ENCODE results near the gene TGFBR2.

TGFBR2 gene

DNA sequence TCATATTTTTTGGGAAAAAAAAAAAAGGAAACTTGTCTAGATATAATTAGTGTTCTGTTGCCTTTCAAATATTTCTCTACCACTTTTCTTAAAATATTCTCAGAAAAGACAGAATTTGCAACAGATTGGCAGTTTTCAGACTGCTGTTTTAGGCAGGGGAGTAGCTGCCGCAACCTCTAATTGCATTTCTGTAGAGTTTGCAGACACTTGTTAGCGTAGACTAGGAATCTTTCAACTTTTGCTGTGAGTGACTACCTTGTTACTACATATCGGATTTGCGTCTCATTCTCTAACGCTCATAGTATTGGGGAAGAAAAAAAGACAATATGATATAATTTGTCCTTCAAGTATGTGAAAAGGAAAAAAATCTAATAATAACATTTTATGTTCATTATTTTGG is 10.7 kb downstream of the TGFBR2 start:
- Histone ChIP-seq H3K9me3 (ENCODE audit: insufficient read depth, low read depth, low read length) (no peaks in the 10 kb centered on the region), H4K91ac (ENCODE audit: low read depth, low read length) (no peak overlapping the region), H2BK120ac (ENCODE audit: insufficient read depth, low read length, poor library complexity) (no peak overlapping the region), H3K4me3 (ENCODE audit: low read depth, low read length) (no peak overlapping the region), H3K4me2 (ENCODE audit: low read length) (no peak overlapping the region), H3K4ac (ENCODE audit: low read depth, low read length) (peak overlapping the region; percentile 44), H3K27me3 (ENCODE audit: insufficient read depth, low read length) (no peaks in the 10 kb centered on the region), H4K12ac (ENCODE audit: low read depth, low read length) (no peak overlapping the region), H3K14ac (ENCODE audit: low read length) (no peak overlapping the region), H3K4me1 (ENCODE audit: control insufficient read depth in 1 of 2, insufficient read depth in 2 of 2, low read length in 2 of 2) (peaks cover 9 to 16% of the 10 kb centered on the region in 2 experiments), H3K79me1 (ENCODE audit: low read length) (peaks cover 3% of the 10 kb centered on the region), H3K79me2 (ENCODE audit: control insufficient read depth, insufficient read depth, low read length, poor library complexity) (peaks cover 14% of the 10 kb centered on the region), H3K18ac (ENCODE audit: low read length) (no peak overlapping the region), H2AFZ (ENCODE audit: insufficient read depth, low read length, poor library complexity) (no peak overlapping the region), H3K9ac (ENCODE audit: low read length) (no peak overlapping the region), H2AK5ac (ENCODE audit: low read length) (no peak overlapping the region), H4K8ac (ENCODE audit: low read depth, low read length) (no peak overlapping the region), H3K23ac (ENCODE audit: low read length) (no peak overlapping the region), H2BK5ac (ENCODE audit: low read depth, low read length, poor library complexity) (peak overlapping the region; percentile 38), H3K27ac (ENCODE audit: low read depth, low read length) (no peak overlapping the region), H3K36me3 (ENCODE audit: control insufficient read depth in 1 of 2, insufficient read depth in 2 of 2, low read length in 2 of 2) (peaks cover 4 to 5% of the 10 kb centered on the region in 2 experiments), H2BK12ac (ENCODE audit: low read length) (no peak overlapping the region)
- WGBS (ENCODE audit: extremely low coverage, insufficient coverage, insufficient read length): no CpG with 5 or more reads among the region's 5 CpGs
- DNase-seq: no peak

DNA sequence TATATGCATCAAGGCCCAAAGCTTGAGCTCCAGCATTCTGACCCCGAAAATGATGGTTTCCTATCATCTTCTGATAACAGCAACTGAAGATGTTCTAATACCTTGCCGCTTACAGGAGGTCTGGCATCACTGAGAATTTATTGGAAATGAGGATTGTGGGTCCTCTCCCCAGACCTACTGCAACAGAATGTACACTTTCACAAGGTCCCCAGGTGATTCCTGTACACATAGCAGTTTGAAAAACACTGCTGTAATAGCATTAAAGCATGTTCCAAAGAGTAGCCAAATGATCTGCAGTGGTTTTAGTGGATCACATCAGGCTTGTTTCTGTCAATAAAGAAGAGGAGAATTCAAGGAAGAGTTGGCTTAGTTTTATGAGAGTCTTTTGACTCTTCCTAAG is 11.3 kb downstream of the TGFBR2 start:
- peak overlapping the region; percentile 59 for H3K4ac ChIP-seq (ENCODE audit: low read depth, low read length)

DNA sequence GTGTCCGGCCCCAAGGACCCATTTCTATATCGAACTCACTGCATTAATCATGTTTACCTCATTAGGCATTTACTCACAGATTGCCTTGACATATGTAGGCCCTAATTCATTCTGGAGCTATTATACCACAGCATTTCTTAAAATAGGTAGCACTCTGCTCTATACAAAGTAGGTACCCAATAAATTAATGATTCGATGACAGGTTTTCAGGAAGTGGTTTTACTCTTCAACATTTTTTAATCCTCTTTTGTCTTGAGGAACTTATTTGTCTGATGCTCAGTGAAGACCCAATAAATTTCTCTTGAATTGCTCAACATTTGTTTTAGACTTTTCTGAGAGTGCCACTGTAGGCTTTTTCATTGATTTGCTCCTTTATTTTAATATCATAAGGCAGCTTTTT is 12.1 kb downstream of the TGFBR2 start:
- no peak overlapping the region for H3K23ac ChIP-seq (ENCODE audit: low read length)
- DNase-seq: no peak
- H2AFZ ChIP-seq (ENCODE audit: insufficient read depth, low read length, poor library complexity): no peak overlapping the region
- no peak overlapping the region for H4K8ac ChIP-seq (ENCODE audit: low read depth, low read length)
- H3K4me2 ChIP-seq (ENCODE audit: low read length): no peak overlapping the region
- H3K27ac ChIP-seq (ENCODE audit: low read depth, low read length): no peak overlapping the region
- peaks cover 5 to 6% of the 10 kb centered on the region in 2 experiments for H3K4me1 ChIP-seq (ENCODE audit: control insufficient read depth in 1 of 2, insufficient read depth in 2 of 2, low read length in 2 of 2)
- no peak overlapping the region for H3K18ac ChIP-seq (ENCODE audit: low read length)
- no peaks in the 10 kb centered on the region for H3K27me3 ChIP-seq (ENCODE audit: insufficient read depth, low read length)
- H2AK5ac ChIP-seq (ENCODE audit: low read length): no peak overlapping the region
- no peak overlapping the region for H3K14ac ChIP-seq (ENCODE audit: low read length)
- no peak overlapping the region for H3K9ac ChIP-seq (ENCODE audit: low read length)
- H3K4ac ChIP-seq (ENCODE audit: low read depth, low read length): no peak overlapping the region
- H4K12ac ChIP-seq (ENCODE audit: low read depth, low read length): no peak overlapping the region
- no peak overlapping the region for H3K4me3 ChIP-seq (ENCODE audit: low read depth, low read length)
- peaks cover 4 to 5% of the 10 kb centered on the region in 2 experiments for H3K36me3 ChIP-seq (ENCODE audit: control insufficient read depth in 1 of 2, insufficient read depth in 2 of 2, low read length in 2 of 2)
- no peak overlapping the region for H4K91ac ChIP-seq (ENCODE audit: low read depth, low read length)
- no peak overlapping the region for H2BK120ac ChIP-seq (ENCODE audit: insufficient read depth, low read length, poor library complexity)
- peaks cover 10% of the 10 kb centered on the region for H3K79me2 ChIP-seq (ENCODE audit: control insufficient read depth, insufficient read depth, low read length, poor library complexity)
- H3K9me3 ChIP-seq (ENCODE audit: insufficient read depth, low read depth, low read length): no peaks in the 10 kb centered on the region
- no peak overlapping the region for H2BK5ac ChIP-seq (ENCODE audit: low read depth, low read length, poor library complexity)
- H3K79me1 ChIP-seq (ENCODE audit: low read length): peaks cover 1% of the 10 kb centered on the region
- no peak overlapping the region for H2BK12ac ChIP-seq (ENCODE audit: low read length)
- no CpG with 5 or more reads among the region's 3 CpGs for WGBS (ENCODE audit: extremely low coverage, insufficient coverage, insufficient read length)

More for the DNA sequence above, 11.3 kb downstream of the TGFBR2 start:
- DNase-seq: no peak
- Histone ChIP-seq H2AFZ (ENCODE audit: insufficient read depth, low read length, poor library complexity) (no peak overlapping the region), H3K4me3 (ENCODE audit: low read depth, low read length) (no peak overlapping the region), H3K9me3 (ENCODE audit: insufficient read depth, low read depth, low read length) (no peaks in the 10 kb centered on the region), H3K9ac (ENCODE audit: low read length) (no peak overlapping the region), H3K27ac (ENCODE audit: low read depth, low read length) (peak overlapping the region; percentile 3), H2BK5ac (ENCODE audit: low read depth, low read length, poor library complexity) (no peak overlapping the region), H3K79me1 (ENCODE audit: low read length) (peaks cover 3% of the 10 kb centered on the region), H3K36me3 (ENCODE audit: control insufficient read depth in 1 of 2, insufficient read depth in 2 of 2, low read length in 2 of 2) (peaks cover 4 to 5% of the 10 kb centered on the region in 2 experiments), H4K8ac (ENCODE audit: low read depth, low read length) (no peak overlapping the region), H3K4me1 (ENCODE audit: control insufficient read depth in 1 of 2, insufficient read depth in 2 of 2, low read length in 2 of 2) (peaks cover 7 to 11% of the 10 kb centered on the region in 2 experiments), H4K91ac (ENCODE audit: low read depth, low read length) (no peak overlapping the region), H2AK5ac (ENCODE audit: low read length) (no peak overlapping the region), H3K27me3 (ENCODE audit: insufficient read depth, low read length) (no peaks in the 10 kb centered on the region), H3K79me2 (ENCODE audit: control insufficient read depth, insufficient read depth, low read length, poor library complexity) (peaks cover 12% of the 10 kb centered on the region), H3K4me2 (ENCODE audit: low read length) (no peak overlapping the region), H4K12ac (ENCODE audit: low read depth, low read length) (no peak overlapping the region), H2BK120ac (ENCODE audit: insufficient read depth, low read length, poor library complexity) (no peak overlapping the region), H3K23ac (ENCODE audit: low read length) (no peak overlapping the region), H3K14ac (ENCODE audit: low read length) (no peak overlapping the region), H2BK12ac (ENCODE audit: low read length) (no peak overlapping the region), H3K18ac (ENCODE audit: low read length) (no peak overlapping the region)
- WGBS (ENCODE audit: extremely low coverage, insufficient coverage, insufficient read length): no CpG with 5 or more reads among the region's 2 CpGs

DNA sequence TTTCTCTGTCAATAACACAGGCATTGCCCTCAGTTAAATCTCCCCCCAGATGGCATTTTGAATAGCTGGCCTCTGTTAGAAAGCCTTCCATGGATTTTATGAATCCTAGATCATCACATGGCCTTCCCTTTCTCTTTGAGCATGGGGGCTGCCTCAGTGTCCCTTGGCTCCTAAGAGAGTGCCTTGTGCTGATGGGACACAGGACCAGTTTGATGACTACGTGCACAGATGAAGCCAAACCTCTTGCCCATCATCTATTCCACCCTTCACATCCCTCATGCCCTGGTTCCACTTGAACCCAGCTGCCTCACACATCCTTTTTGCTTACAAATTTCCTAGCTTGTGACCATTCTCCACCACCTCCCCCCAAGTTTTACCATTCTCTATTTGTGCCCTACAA is 12.9 kb downstream of the TGFBR2 start:
- no CpG with 5 or more reads among the region's 1 CpG for WGBS (ENCODE audit: extremely low coverage, insufficient coverage, insufficient read length)
- Histone ChIP-seq H3K4me1 (ENCODE audit: control insufficient read depth in 1 of 2, insufficient read depth in 2 of 2, low read length in 2 of 2) (peaks cover 6% of the 10 kb centered on the region in 2 experiments), H3K36me3 (ENCODE audit: control insufficient read depth in 1 of 2, insufficient read depth in 2 of 2, low read length in 2 of 2) (peaks cover 4 to 5% of the 10 kb centered on the region in 2 experiments)

More for the DNA sequence above, 12.9 kb downstream of the TGFBR2 start:
- H4K12ac ChIP-seq (ENCODE audit: low read depth, low read length): no peak overlapping the region
- no peak overlapping the region for H2BK5ac ChIP-seq (ENCODE audit: low read depth, low read length, poor library complexity)
- H3K9ac ChIP-seq (ENCODE audit: low read length): no peak overlapping the region
- peak overlapping the region; percentile 53 for H4K8ac ChIP-seq (ENCODE audit: low read depth, low read length)
- no peak overlapping the region for H2BK12ac ChIP-seq (ENCODE audit: low read length)
- no peak overlapping the region for H3K27ac ChIP-seq (ENCODE audit: low read depth, low read length)
- peak overlapping the region; percentile 8 for H3K18ac ChIP-seq (ENCODE audit: low read length)
- H3K4ac ChIP-seq (ENCODE audit: low read depth, low read length): peak overlapping the region; percentile 91
- no peak overlapping the region for H3K14ac ChIP-seq (ENCODE audit: low read length)
- DNase-seq: no peak
- H3K4me3 ChIP-seq (ENCODE audit: low read depth, low read length): no peak overlapping the region
- H3K79me1 ChIP-seq (ENCODE audit: low read length): peaks cover 1% of the 10 kb centered on the region
- no peak overlapping the region for H2BK120ac ChIP-seq (ENCODE audit: insufficient read depth, low read length, poor library complexity)
- no peak overlapping the region for H2AFZ ChIP-seq (ENCODE audit: insufficient read depth, low read length, poor library complexity)
- H4K91ac ChIP-seq (ENCODE audit: low read depth, low read length): no peak overlapping the region
- no peaks in the 10 kb centered on the region for H3K27me3 ChIP-seq (ENCODE audit: insufficient read depth, low read length)
- peaks cover 10% of the 10 kb centered on the region for H3K79me2 ChIP-seq (ENCODE audit: control insufficient read depth, insufficient read depth, low read length, poor library complexity)
- H2AK5ac ChIP-seq (ENCODE audit: low read length): peak overlapping the region; percentile 7
- no peak overlapping the region for H3K23ac ChIP-seq (ENCODE audit: low read length)
- H3K9me3 ChIP-seq (ENCODE audit: insufficient read depth, low read depth, low read length): no peaks in the 10 kb centered on the region
- H3K4me2 ChIP-seq (ENCODE audit: low read length): no peak overlapping the region
